Neuronal stem cell (in vitro differentiated cells): ENCODE results near the gene TWSG1.

ENCODE experiments used
- DNase-seq: peaks from one replicate; pipeline ENCODE4 v3.0.0-alpha.2; 2013; ENCODE audit warnings: low spot score
- H2AFZ ChIP-seq: one replicate; pipeline ENCODE4 v1.6.1; 2013; ENCODE audit warnings: mild to moderate bottlenecking, low read length, inconsistent platforms
- H2AK5ac ChIP-seq: 2 replicates; pipeline ENCODE4 v1.6.1; 2013; ENCODE audit warnings: low read depth, mild to moderate bottlenecking, inconsistent platforms, low read length, moderate library complexity, mixed read lengths
- H2BK120ac ChIP-seq: 2 replicates; pipeline ENCODE4 v1.6.1; 2013; ENCODE audit warnings: low read depth, mild to moderate bottlenecking, inconsistent platforms, low read length, moderate library complexity, mixed read lengths
- H2BK12ac ChIP-seq: one replicate; pipeline ENCODE4 v1.6.1; 2013; ENCODE audit warnings: low read length, inconsistent platforms
- H2BK15ac ChIP-seq: 2 replicates; pipeline ENCODE4 v1.6.1; 2013; ENCODE audit warnings: mild to moderate bottlenecking, low read length, inconsistent platforms, mixed read lengths
- H2BK5ac ChIP-seq: one replicate; pipeline ENCODE4 v1.6.1; 2013; ENCODE audit warnings: inconsistent platforms, mild to moderate bottlenecking, low read length, moderate library complexity
- H3K14ac ChIP-seq: one replicate; pipeline ENCODE4 v1.6.1; 2013; ENCODE audit warnings: low read length, inconsistent platforms
- H3K18ac ChIP-seq: 2 replicates; pipeline ENCODE4 v1.6.1; 2013; ENCODE audit warnings: low read length, inconsistent platforms
- H3K23ac ChIP-seq: 2 replicates; pipeline ENCODE4 v1.6.1; 2013; ENCODE audit warnings: low read depth, mild to moderate bottlenecking, mixed read lengths, low read length, inconsistent platforms; ENCODE audit not compliant: poor library complexity
- H3K27ac ChIP-seq: replicated peaks from 3 replicates; pipeline ENCODE4 v1.5.1; 2013; ENCODE audit warnings: low read length, inconsistent platforms
- H3K27me3 ChIP-seq, 3 experiments: 2 replicates each; pipeline ENCODE4 v1.6.1; 2013; ENCODE audit warnings: low read length in 3 of 3, mild to moderate bottlenecking in 2 of 3, inconsistent platforms in 1 of 3, low read depth in 1 of 3, mixed read lengths in 1 of 3, moderate library complexity in 1 of 3; ENCODE audit not compliant: control insufficient read depth in 3 of 3, insufficient read depth in 3 of 3
- H3K36me3 ChIP-seq, 2 donors: replicated peaks in 1 of 2; 2 replicates each; pipeline ENCODE4 v1.6.1; 2013; ENCODE audit warnings: low read length in 2 of 2; ENCODE audit not compliant: control insufficient read depth in 2 of 2, insufficient read depth in 2 of 2
- H3K4ac ChIP-seq: 2 replicates; pipeline ENCODE4 v1.6.1; 2013; ENCODE audit warnings: inconsistent platforms, mild to moderate bottlenecking, low read length, moderate library complexity
- H3K4me1 ChIP-seq, 2 donors: 1 replicate in 1 of 2; 2 replicates in 1 of 2; pipeline ENCODE4 v1.6.1; 2013; ENCODE audit warnings: low read length in 2 of 2, low read depth in 1 of 2; ENCODE audit not compliant: control insufficient read depth in 2 of 2, insufficient read depth in 1 of 2
- H3K4me2 ChIP-seq: one replicate; pipeline ENCODE4 v1.6.1; 2013; ENCODE audit warnings: mild to moderate bottlenecking, low read length, inconsistent platforms; ENCODE audit not compliant: insufficient read depth, poor library complexity, severe bottlenecking
- H3K4me3 ChIP-seq, 2 donors: 2 replicates each; pipeline ENCODE4 v1.5.1; 2013; ENCODE audit warnings: low read length in 2 of 2, mild to moderate bottlenecking in 2 of 2, inconsistent platforms in 1 of 2, moderate library complexity in 1 of 2
- H3K79me1 ChIP-seq: one replicate; pipeline ENCODE4 v1.6.1; 2013; ENCODE audit warnings: low read depth, mild to moderate bottlenecking, inconsistent platforms, low read length, moderate library complexity
- H3K9ac ChIP-seq: one replicate; pipeline ENCODE4 v1.6.1; 2013; ENCODE audit warnings: mild to moderate bottlenecking, low read depth, low read length, inconsistent platforms; ENCODE audit not compliant: poor library complexity
- H3K9me3 ChIP-seq, 2 donors: replicated peaks in 1 of 2; 2 replicates each; pipeline versions ENCODE3 to v1.6.1; 2013; ENCODE audit warnings: low read length in 2 of 2, mild to moderate bottlenecking in 2 of 2, inconsistent platforms in 1 of 2, low read depth in 1 of 2, mixed read lengths in 1 of 2, moderate library complexity in 1 of 2; ENCODE audit not compliant: control insufficient read depth in 2 of 2, insufficient read depth in 1 of 2
- H4K8ac ChIP-seq: one replicate; pipeline ENCODE4 v1.6.1; 2013; ENCODE audit warnings: low read depth, mild to moderate bottlenecking, inconsistent platforms, low read length, moderate library complexity
- H4K91ac ChIP-seq: one replicate; pipeline ENCODE4 v1.6.1; 2013; ENCODE audit warnings: low read length, low read depth, mild to moderate bottlenecking, inconsistent platforms; ENCODE audit not compliant: poor library complexity
- WGBS, 2 donors: extraction: QIAGEN DNeasy Blood & Tissue Kit; methylation state at CpG; one replicate each; pipeline ENCODE4 v1.1.7; 2013; ENCODE audit warnings: missing lambda C conversion rate in 2 of 2, mixed read lengths in 1 of 2; ENCODE audit not compliant: insufficient read length in 2 of 2, insufficient replicate concordance in 1 of 2; ENCODE audit errors: extremely low coverage in 2 of 2; 5-methylcytosine and 5-hydroxymethylcytosine counted together

TWSG1 gene

GRCh38 chr18:9433671-9434121, 99.1 kb downstream of the TWSG1 start:
- Histone ChIP-seq H3K9ac (no peak overlapping the region), H3K27ac (peak overlapping the region; percentile 99), H3K9me3 (peaks cover 0 to 3% of the 10 kb centered on the region in 2 donors), H3K4me3 (peak overlapping the region in 1 of 2 donors; percentile 49), H2BK5ac (no peak overlapping the region), H3K4me2 (no peak overlapping the region), H2AFZ (peak overlapping the region; percentile 92), H3K18ac (peak overlapping the region; percentile 6), H4K8ac (no peak overlapping the region), H3K79me1 (no peaks in the 10 kb centered on the region), H3K14ac (no peak overlapping the region), H2BK12ac (peak overlapping the region; percentile 1), H2BK15ac (peak overlapping the region; percentile 63), H3K23ac (no peak overlapping the region), H2BK120ac (no peak overlapping the region), H3K27me3 (no peaks in the 10 kb centered on the region), H2AK5ac (no peak overlapping the region), H3K4me1 (peaks cover 11 to 17% of the 10 kb centered on the region in 2 donors), H4K91ac (no peak overlapping the region), H3K4ac (no peak overlapping the region), H3K36me3 (peaks cover 0 to 1% of the 10 kb centered on the region in 2 donors)
- no CpG with 5 or more reads among the region's 10 CpGs for WGBS, 2 donors
- DNase-seq, result no peak

- peak overlapping the region; percentile 92 for H2AFZ ChIP-seq
- H3K14ac ChIP-seq, result no peak overlapping the region
- H3K9me3 ChIP-seq, result peaks cover 0 to 3% of the 10 kb centered on the region in 2 donors
- peak overlapping the region; percentile 97 for H2BK15ac ChIP-seq
- peaks cover 0 to 1% of the 10 kb centered on the region in 2 donors for H3K36me3 ChIP-seq
- peak overlapping the region; percentile 96 for H3K4ac ChIP-seq
- no peak overlapping the region for H3K23ac ChIP-seq
- DNase-seq, result peak; percentile 62
- WGBS, 2 donors, result no CpG with 5 or more reads among the region's 18 CpGs
- H2AK5ac ChIP-seq, result peak overlapping the region; percentile 79
- H4K91ac ChIP-seq, result no peak overlapping the region
- H2BK5ac ChIP-seq, result peak overlapping the region; percentile 91
- H2BK120ac ChIP-seq, result peak overlapping the region; percentile 70
- H3K4me3 ChIP-seq, result peak overlapping the region in 1 of 2 donors; percentile 49
- H3K9ac ChIP-seq, result peak overlapping the region; percentile 82
- peak overlapping the region; percentile 99 for H3K18ac ChIP-seq
- no peaks in the 10 kb centered on the region for H3K27me3 ChIP-seq
- H4K8ac ChIP-seq, result peak overlapping the region; percentile 24
- peaks cover 11 to 17% of the 10 kb centered on the region in 2 donors for H3K4me1 ChIP-seq
- H3K79me1 ChIP-seq, result no peaks in the 10 kb centered on the region
- H3K4me2 ChIP-seq, result peak overlapping the region; percentile 24
- peak overlapping the region; percentile 99 for H3K27ac ChIP-seq
- H2BK12ac ChIP-seq, result peak overlapping the region; percentile 2
Observed at GRCh38 chr18:9434122-9434701, 99.6 kb downstream of the TWSG1 start.

- no peak for DNase-seq
- Histone ChIP-seq H2AK5ac (peak overlapping the region; percentile 94), H2BK15ac (peak overlapping the region; percentile 97), H3K23ac (no peak overlapping the region), H2BK120ac (no peak overlapping the region), H3K4ac (peak overlapping the region; percentile 93), H3K18ac (peak overlapping the region; percentile 99), H3K4me2 (no peak overlapping the region), H3K79me1 (no peaks in the 10 kb centered on the region), H2AFZ (peak overlapping the region; percentile 92), H3K4me1 (peaks cover 11 to 17% of the 10 kb centered on the region in 2 donors), H3K4me3 (no peak overlapping the region), H2BK12ac (peak overlapping the region; percentile 90), H2BK5ac (peak overlapping the region; percentile 91), H3K36me3 (peaks cover 0 to 1% of the 10 kb centered on the region in 2 donors), H3K9me3 (peaks cover 0 to 3% of the 10 kb centered on the region in 2 donors), H3K27ac (peak overlapping the region; percentile 99), H3K27me3 (no peaks in the 10 kb centered on the region), H3K14ac (no peak overlapping the region), H3K9ac (no peak overlapping the region), H4K8ac (no peak overlapping the region), H4K91ac (peak overlapping the region; percentile 64)
- WGBS, 2 donors, result no CpG with 5 or more reads among the region's 17 CpGs
Observed at GRCh38 chr18:9435041-9435440, 100.5 kb downstream of the TWSG1 start.

- H3K14ac ChIP-seq, result no peak overlapping the region
- DNase-seq, result no peak
Observed at GRCh38 chr18:9436206-9436929, 101.8 kb downstream of the TWSG1 start.

More at GRCh38 chr18:9436206-9436929, 101.8 kb downstream of the TWSG1 start:
- Histone ChIP-seq H2BK12ac (no peak overlapping the region), H3K36me3 (no peaks in the 10 kb centered on the region), H3K4me2 (no peak overlapping the region), H2AK5ac (no peak overlapping the region), H3K27ac (peak overlapping the region; percentile 1), H3K4me1 (peaks cover 11 to 17% of the 10 kb centered on the region in 2 donors), H3K27me3 (no peaks in the 10 kb centered on the region), H3K4me3 (no peak overlapping the region), H2BK120ac (no peak overlapping the region), H2BK5ac (no peak overlapping the region), H2BK15ac (peak overlapping the region; percentile 43), H3K18ac (no peak overlapping the region), H4K91ac (no peak overlapping the region), H2AFZ (peak overlapping the region; percentile 47), H3K79me1 (no peaks in the 10 kb centered on the region), H3K9me3 (no peaks in the 10 kb centered on the region), H3K23ac (no peak overlapping the region), H4K8ac (no peak overlapping the region), H3K9ac (no peak overlapping the region), H3K4ac (no peak overlapping the region)
- WGBS, 2 donors, result no CpG with 5 or more reads among the region's 5 CpGs
